GM20000 (cell line): ENCODE measurements around the gene PARP12.

Source experiments
- DNase-seq: peaks from one replicate; pipeline ENCODE4 v3.0.0; 2012; ENCODE audit warnings: low spot score
- CTCF ChIP-seq: IDR thresholded peaks from 2 replicates; pipeline ENCODE4 v1.5.1; 2012; ENCODE audit warnings: mild to moderate bottlenecking, control low read depth; ENCODE audit errors: extremely low read depth, missing control alignments

The PARP12 gene

GRCh38 chr7:139999516-139999915, 63.2 kb downstream of the PARP12 start:
- no peak for TF ChIP-seq CTCF
- no peak for DNase-seq

GRCh38 chr7:139998572-139998971, 64.2 kb downstream of the PARP12 start:
- no peak for TF ChIP-seq CTCF
- DNase-seq, result no peak

- DNase-seq, result no peak
- no peak for TF ChIP-seq CTCF
Observed at GRCh38 chr7:139995017-139995915, 67.5 kb downstream of the PARP12 start.

GRCh38 chr7:139994356-139994755, 68.4 kb downstream of the PARP12 start:
- DNase-seq, result no peak
- no peak for TF ChIP-seq CTCF

- no peak for TF ChIP-seq CTCF
- no peak for DNase-seq
Observed at GRCh38 chr7:139993592-139993991, 69.2 kb downstream of the PARP12 start.

GRCh38 chr7:139993169-139993568, 69.6 kb downstream of the PARP12 start:
- TF ChIP-seq CTCF, result no peak
- no peak for DNase-seq

- no peak for TF ChIP-seq CTCF
- no peak for DNase-seq
Observed at GRCh38 chr7:139992353-139993044, 70.3 kb downstream of the PARP12 start.
